GM12801 (cell line): Measurements from ENCODE around the gene ADARB1.

ENCODE experiments used
- TF ChIP-seq, protein P1 (sequence below): IDR thresholded peaks from one replicate; pipeline ENCODE4 v1.5.1; 2011; ENCODE audit warnings: control low read depth; ENCODE audit not compliant: insufficient read length; ENCODE audit errors: extremely low read depth

The ADARB1 gene

DNA sequence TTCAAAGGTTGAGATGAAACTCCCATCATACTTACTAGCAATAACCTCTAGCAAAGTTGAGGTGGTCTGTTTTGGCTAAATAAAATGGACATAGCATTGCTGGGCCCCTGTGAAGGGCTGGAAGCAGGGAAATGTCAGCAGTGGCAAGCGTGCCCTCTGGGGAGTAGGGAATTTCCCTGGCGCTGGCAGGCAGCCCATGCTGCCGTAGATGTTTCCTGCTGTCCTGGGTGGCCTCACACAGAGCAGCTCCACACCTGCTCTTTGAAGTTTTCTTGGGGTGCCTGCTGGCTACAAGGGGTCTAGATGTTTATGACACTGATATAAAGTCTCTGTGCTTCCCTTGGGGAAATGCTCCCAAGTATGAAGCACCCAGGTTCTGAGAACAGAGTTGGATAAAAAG is 30.2 kb downstream of the ADARB1 start:
- TF ChIP-seq, protein P1, sequence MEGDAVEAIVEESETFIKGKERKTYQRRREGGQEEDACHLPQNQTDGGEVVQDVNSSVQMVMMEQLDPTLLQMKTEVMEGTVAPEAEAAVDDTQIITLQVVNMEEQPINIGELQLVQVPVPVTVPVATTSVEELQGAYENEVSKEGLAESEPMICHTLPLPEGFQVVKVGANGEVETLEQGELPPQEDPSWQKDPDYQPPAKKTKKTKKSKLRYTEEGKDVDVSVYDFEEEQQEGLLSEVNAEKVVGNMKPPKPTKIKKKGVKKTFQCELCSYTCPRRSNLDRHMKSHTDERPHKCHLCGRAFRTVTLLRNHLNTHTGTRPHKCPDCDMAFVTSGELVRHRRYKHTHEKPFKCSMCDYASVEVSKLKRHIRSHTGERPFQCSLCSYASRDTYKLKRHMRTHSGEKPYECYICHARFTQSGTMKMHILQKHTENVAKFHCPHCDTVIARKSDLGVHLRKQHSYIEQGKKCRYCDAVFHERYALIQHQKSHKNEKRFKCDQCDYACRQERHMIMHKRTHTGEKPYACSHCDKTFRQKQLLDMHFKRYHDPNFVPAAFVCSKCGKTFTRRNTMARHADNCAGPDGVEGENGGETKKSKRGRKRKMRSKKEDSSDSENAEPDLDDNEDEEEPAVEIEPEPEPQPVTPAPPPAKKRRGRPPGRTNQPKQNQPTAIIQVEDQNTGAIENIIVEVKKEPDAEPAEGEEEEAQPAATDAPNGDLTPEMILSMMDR: no peak

GRCh38 chr21:45105906-45106485 is 31.6 kb downstream of the ADARB1 start:
- TF ChIP-seq, protein P1: no peak

GRCh38 chr21:45108034-45108790 is 33.8 kb downstream of the ADARB1 start:
- TF ChIP-seq, protein P1: no peak

DNA sequence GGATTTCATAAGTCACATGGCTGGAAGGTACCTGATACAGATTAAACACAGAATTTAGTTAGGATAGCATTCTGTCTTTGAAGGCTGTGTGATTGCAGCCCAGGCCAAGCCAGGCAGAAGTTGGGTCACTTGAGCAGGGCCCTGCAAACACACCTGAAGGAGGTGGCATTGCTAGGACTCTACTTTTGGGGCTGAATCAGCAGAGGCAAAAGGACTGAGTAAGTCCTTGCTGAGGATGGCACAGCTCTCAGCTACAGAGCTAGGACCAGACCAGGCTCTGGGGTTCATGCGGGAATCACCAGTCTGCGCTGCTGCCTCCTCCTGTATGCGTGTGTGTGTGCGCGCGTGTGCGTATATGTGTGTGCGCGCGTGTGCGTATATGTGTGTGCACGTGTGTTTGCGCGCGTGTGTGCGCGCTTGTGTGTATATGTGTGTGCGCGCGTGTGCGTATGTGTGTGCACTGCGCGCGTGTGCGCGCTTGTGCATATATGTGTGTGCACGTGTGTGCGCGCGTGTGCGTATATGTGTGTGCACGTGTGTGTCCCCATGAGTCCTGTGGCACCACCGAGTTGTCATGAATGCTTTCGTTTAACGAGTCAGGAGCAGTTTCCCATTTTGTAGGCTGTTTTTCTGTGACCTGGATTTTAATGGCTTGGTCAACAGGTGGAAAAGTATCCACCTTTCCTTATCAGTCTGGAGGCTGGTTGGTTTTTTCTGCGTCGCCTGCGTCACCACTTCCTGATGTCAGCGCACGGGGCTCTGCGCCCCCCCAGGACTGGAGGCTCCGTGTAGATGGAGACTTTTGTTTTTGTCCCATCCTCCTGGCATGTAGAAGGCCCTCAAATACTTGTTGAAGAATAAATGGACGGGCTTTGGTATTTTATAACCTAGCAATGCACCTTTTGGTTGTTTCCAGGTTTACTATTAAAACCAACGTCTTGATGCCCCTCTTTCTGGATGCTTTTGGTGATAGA is 34.7 kb downstream of the ADARB1 start:
- TF ChIP-seq, protein P1: no peak

- TF ChIP-seq, protein P1: no peak
These were observed 35.6 kb downstream of the ADARB1 start for GRCh38 chr21:45109831-45110492.

DNA sequence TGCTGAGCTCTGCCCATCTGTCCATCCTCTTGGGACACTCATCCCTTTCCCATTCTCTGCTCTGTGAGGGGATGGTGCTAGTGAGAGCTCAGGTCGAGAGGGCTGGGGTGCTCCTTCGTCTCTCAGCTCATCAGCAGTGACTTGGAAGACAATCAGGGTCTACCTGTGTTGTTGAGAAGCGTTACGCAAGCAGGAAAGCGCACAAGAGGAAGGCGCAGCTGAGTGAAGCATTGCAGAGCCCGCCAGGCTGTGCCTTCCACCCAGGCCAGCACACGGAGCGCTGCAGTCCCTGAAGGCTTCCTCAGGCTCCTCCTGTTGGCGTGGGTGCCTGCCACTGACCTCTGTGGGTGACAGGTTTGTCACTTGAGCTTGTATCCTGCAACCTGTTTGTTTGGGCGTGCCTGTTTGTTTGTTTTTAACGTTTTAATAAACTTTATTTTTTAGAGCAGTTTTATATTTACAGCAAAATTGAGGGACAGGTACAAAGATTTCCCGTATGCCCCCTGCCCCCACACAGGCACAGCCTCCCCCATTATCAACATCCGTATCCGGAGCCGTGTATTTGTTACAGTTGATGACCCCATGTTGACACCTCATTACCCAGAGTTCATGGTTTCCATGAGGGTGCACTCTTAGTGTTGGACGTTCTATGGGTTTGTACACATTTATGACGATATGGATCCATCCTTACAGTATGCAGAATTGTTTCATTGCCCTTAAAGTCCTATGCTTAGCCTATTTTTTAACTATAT is 36.7 kb downstream of the ADARB1 start:
- TF ChIP-seq, protein P1: no peak
